OCI-LY7 (cell line): ENCODE data around the gene PXDN. TPM values are rescaled to one million over a fixed set of nuclear protein-coding genes. Genes with fewer than 3 reads are reported as not detected.
"Not testable (repeated sequence)": the region's sequence is repeated elsewhere in the genome, so short reads cannot be mapped to it uniquely, and the experiment has no call there.

ENCODE experiments used
- BruUV-seq: library from RNA; stranded (reverse); fragments of 400-500 nt; replicated peaks from 2 replicates; lab custom pipeline; 2021; lab: Mats Ljungman, UMichigan
- CTCF ChIA-PET: fragments of 300-600 bp; sonication (Branson Sonifier 250); formaldehyde crosslinking; loops from one replicate; lab custom pipeline; 2022; ENCODE audit warnings: antibody characterized with exemption; ENCODE audit not compliant: unreplicated experiment; lab: Charles Lee
- POLR2A ChIA-PET: fragments of 300-600 bp; sonication (Branson Sonifier 250); formaldehyde crosslinking; loops from one replicate; lab custom pipeline; 2022; ENCODE audit warnings: antibody characterized with exemption; lab: Charles Lee
- DNase-seq: peaks from one replicate; pipeline ENCODE4 v3.0.0-alpha.2; 2015; ENCODE audit warnings: low spot score
- H2AFZ ChIP-seq: fragments of 200-600 bp; sonication (generic), shearing (Covaris generic); 2 replicates; pipeline ENCODE4 v1.6.1; 2014; ENCODE audit warnings: mild to moderate bottlenecking, antibody characterized with exemption, low read length, moderate library complexity
- H3K27ac ChIP-seq: fragments of 200-600 bp; sonication (generic); 2 replicates; pipeline ENCODE4 v1.5.1; 2014; ENCODE audit warnings: mixed run types, low read depth, mild to moderate bottlenecking, moderate library complexity, low read length, inconsistent platforms; ENCODE audit not compliant: poor library complexity, severe bottlenecking
- H3K36me3 ChIP-seq: fragments of 200-600 bp; sonication (generic); 2 replicates; pipeline ENCODE4 v1.6.1; 2014; ENCODE audit warnings: mild to moderate bottlenecking, antibody characterized with exemption, low read length, moderate library complexity, mixed read lengths; ENCODE audit not compliant: insufficient read depth
- H3K4me1 ChIP-seq: fragments of 200-600 bp; sonication (generic); 2 replicates; pipeline ENCODE4 v1.5.1; 2014; ENCODE audit warnings: mild to moderate bottlenecking, low read length; ENCODE audit not compliant: insufficient read depth, poor library complexity, severe bottlenecking
- H3K4me2 ChIP-seq: fragments of 200-600 bp; sonication (generic); 2 replicates; pipeline ENCODE4 v1.6.1; 2014; ENCODE audit warnings: mild to moderate bottlenecking, low read length
- H3K4me3 ChIP-seq: fragments of 200-600 bp; sonication (generic); 2 replicates; pipeline ENCODE4 v1.5.1; 2014; ENCODE audit warnings: mild to moderate bottlenecking, low read depth, low read length; ENCODE audit not compliant: poor library complexity, severe bottlenecking
- H3K79me2 ChIP-seq: fragments of 200-600 bp; sonication (generic); 2 replicates; pipeline ENCODE4 v1.6.1; 2016; ENCODE audit warnings: low read depth, mild to moderate bottlenecking, low read length, moderate library complexity, mixed read lengths; ENCODE audit not compliant: insufficient read depth
- H3K9me2 ChIP-seq: fragments of 200-600 bp; sonication (generic); 2 replicates; pipeline ENCODE4 v1.6.1; 2016; ENCODE audit warnings: mild to moderate bottlenecking, low read length, mixed read lengths; ENCODE audit not compliant: insufficient read depth
- H3K9me3 ChIP-seq: fragments of 200-600 bp; sonication (generic); 2 replicates; pipeline ENCODE4 v1.6.1; 2014; ENCODE audit warnings: mild to moderate bottlenecking, mixed run types, low read length, mixed read lengths
- H4K20me1 ChIP-seq: fragments of 200-600 bp; sonication (generic); 2 replicates; pipeline ENCODE4 v1.6.1; 2014; ENCODE audit warnings: mild to moderate bottlenecking, antibody characterized with exemption, low read length, moderate library complexity, mixed read lengths; ENCODE audit not compliant: insufficient read depth
- EZH2phosphoT487 ChIP-seq: fragments of 200-600 bp; sonication (generic); IDR thresholded peaks from 2 replicates; pipeline ENCODE4 v1.6.1; 2018; ENCODE audit warnings: low read depth, borderline replicate concordance, mild to moderate bottlenecking, mixed run types, antibody characterized with exemption, low read length, moderate library complexity, mixed read lengths
- intact Hi-C: fragments of 100-400 bp; cut with micrococcal nuclease; formaldehyde crosslinking; loops from one replicate; pipeline ENCODE4 v1.10.0; 2022; ENCODE audit not compliant: unreplicated experiment
- total RNA-seq, 2 experiments: library from RNA; depleted of rRNA in 1 of 2; stranded (reverse); fragments of >200 nt in 1 of 2; shearing (Covaris generic) in 1 of 2; gene quantifications; 2 replicates each; pipeline ENCODE4 v1.2.3, GENCODE V29; 2014 to 2022
- TF ChIP-seq, protein P1 (sequence below): fragments of 200-600 bp; sonication (generic); conservative IDR thresholded peaks from 2 replicates; pipeline ENCODE4 v1.5.1; 2014; ENCODE audit warnings: mild to moderate bottlenecking, antibody characterized with exemption, low read length, moderate library complexity, mixed read lengths

PXDN gene
- total RNA-seq, 2 experiments from 2014 or later = not detected

DNA sequence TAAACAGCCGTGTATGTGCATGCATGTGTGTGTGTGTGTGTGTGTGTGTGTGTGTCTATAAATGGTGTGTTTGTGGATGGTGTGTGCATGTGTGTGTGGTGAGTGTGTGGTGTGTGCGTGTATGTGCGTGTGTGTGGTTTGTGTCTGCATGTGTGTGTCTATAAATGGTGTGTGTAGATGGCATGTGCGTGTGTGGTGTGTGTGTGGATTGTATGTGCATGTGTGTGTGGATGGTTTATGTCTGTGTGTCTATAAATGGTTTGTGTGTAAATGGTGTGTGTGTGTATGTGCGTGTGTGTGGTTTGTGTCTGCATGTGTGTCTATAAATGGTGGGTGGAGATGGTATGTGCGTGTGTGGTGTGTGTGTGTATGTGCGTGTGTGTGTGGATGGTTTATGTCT is 65.2 kb downstream of the PXDN start:
- H3K36me3 ChIP-seq, H3K4me3 ChIP-seq, DNase-seq, H3K9me3 ChIP-seq, H3K9me2 ChIP-seq, H3K27ac ChIP-seq, POLR2A ChIA-PET, H3K4me1 ChIP-seq, intact Hi-C loops, CTCF ChIA-PET, H3K79me2 ChIP-seq, H2AFZ ChIP-seq, H4K20me1 ChIP-seq, H3K4me2 ChIP-seq, BruUV-seq: not testable (repeated sequence)

DNA sequence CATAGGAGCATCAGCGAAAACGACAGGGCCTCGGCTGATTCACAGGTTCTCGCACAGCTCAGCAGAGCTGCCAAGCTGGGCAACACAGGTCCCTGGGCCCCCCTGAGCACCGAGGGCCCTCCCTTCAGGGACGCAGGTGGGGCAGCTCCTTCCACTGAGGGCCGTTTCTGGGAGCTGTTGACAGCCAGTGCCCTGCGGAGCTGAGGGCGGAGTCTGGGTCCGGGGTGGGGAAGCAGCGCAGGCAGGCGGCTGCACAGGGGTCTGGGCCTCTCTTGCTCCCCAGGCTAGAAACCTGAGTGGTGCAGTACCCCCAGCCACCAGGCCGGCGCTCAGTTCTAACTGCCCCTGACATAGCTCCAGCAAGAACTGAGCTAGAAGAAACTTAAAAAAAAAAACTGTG is 65.7 kb downstream of the PXDN start:
- Histone ChIP-seq H2AFZ (no peak overlapping the region), H3K9me2 (no peaks in the 10 kb centered on the region), H3K27ac (no peak overlapping the region), H3K9me3 (no peaks in the 10 kb centered on the region), H3K4me1 (no peaks in the 10 kb centered on the region), H3K36me3 (no peaks in the 10 kb centered on the region), H3K4me2 (no peak overlapping the region), H3K79me2 (no peaks in the 10 kb centered on the region), H3K4me3 (no peak overlapping the region), H4K20me1 (no peaks in the 10 kb centered on the region)
- POLR2A ChIA-PET = no interaction called here
- intact Hi-C loops = no loop called here
- CTCF ChIA-PET = no interaction called here
- no TSS peak for BruUV-seq
- DNase-seq = no peak
- TF ChIP-seq EZH2phosphoT487 = no peak
- TF ChIP-seq, protein P1, sequence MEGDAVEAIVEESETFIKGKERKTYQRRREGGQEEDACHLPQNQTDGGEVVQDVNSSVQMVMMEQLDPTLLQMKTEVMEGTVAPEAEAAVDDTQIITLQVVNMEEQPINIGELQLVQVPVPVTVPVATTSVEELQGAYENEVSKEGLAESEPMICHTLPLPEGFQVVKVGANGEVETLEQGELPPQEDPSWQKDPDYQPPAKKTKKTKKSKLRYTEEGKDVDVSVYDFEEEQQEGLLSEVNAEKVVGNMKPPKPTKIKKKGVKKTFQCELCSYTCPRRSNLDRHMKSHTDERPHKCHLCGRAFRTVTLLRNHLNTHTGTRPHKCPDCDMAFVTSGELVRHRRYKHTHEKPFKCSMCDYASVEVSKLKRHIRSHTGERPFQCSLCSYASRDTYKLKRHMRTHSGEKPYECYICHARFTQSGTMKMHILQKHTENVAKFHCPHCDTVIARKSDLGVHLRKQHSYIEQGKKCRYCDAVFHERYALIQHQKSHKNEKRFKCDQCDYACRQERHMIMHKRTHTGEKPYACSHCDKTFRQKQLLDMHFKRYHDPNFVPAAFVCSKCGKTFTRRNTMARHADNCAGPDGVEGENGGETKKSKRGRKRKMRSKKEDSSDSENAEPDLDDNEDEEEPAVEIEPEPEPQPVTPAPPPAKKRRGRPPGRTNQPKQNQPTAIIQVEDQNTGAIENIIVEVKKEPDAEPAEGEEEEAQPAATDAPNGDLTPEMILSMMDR = no peak

DNA sequence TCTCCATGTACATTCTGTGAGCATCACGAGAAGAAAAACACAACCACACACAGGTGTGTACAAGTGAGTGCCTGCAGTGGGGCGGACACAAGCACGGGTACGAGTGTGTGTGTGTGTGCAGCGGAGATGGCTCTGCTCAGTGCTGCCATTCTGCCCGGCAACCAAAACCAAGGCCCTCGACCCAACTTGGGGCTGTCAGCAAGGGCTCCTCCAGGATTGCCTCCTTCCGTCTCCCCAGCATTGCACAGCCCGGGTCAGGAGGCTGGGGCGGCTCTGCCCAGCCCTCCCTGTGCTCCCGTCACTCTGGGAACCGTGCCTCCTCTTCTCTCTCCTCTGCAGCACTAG is 66.5 kb downstream of the PXDN start:
- no peaks in the 10 kb centered on the region for H3K9me3 ChIP-seq
- intact Hi-C loops = no loop called here
- no peak overlapping the region for H2AFZ ChIP-seq
- ChIA-PET POLR2A (no interaction called here), CTCF (no interaction called here)
- no peak overlapping the region for H3K27ac ChIP-seq
- DNase-seq = no peak
- no peaks in the 10 kb centered on the region for H4K20me1 ChIP-seq
- BruUV-seq = no TSS peak
- H3K36me3 ChIP-seq = no peaks in the 10 kb centered on the region
- no peak for TF ChIP-seq EZH2phosphoT487
- TF ChIP-seq, protein P1 = no peak
- H3K4me3 ChIP-seq = no peak overlapping the region
- H3K4me2 ChIP-seq = no peak overlapping the region
- no peaks in the 10 kb centered on the region for H3K4me1 ChIP-seq
- no peaks in the 10 kb centered on the region for H3K79me2 ChIP-seq
- H3K9me2 ChIP-seq = no peaks in the 10 kb centered on the region
